Measurements from ENCODE around the gene EEFSEC. TPM values are rescaled to one million over a fixed set of nuclear protein-coding genes. Genes with fewer than 3 reads are reported as not detected.

The EEFSEC gene
- total RNA-seq, 1 donor from 2014 or later, result 12.6 TPM

- no peaks in the 10 kb centered on the region for H3K27me3 ChIP-seq (ENCODE audit: control insufficient read depth, insufficient read depth, low read length)
- TF ChIP-seq CTCF (IDR thresholded peaks at IDR 0.05; ENCODE audit: insufficient read depth, low read length, poor library complexity, severe bottlenecking), result no peak
- no peak for DNase-seq (ENCODE audit: low read depth)
- H3K4me3 ChIP-seq (ENCODE audit: low read depth, low read length), result no peak overlapping the region
- H3K36me3 ChIP-seq (ENCODE audit: control insufficient read depth, insufficient read depth, low read length), result no peaks in the 10 kb centered on the region
These were observed 23.1 kb downstream of the EEFSEC start for GRCh38 chr3:128176276-128176833.

DNA sequence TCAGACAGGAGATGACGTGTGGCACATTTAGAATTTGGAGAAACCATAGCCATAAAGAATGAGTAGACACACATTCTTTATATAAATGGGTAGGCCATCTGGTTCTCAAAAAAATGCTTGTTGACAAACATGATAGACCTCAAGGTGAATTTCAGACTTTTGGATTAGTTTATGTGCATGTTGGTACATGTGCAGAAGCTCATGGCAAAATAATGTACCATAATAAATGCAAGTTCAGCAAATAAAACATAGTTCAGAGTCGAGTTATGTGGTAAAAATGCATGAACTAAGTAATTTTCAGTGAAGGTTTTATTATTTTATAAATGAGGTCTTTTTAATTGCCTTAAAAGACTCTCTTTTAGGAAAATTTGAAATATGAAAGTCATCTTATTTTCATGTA, 24.6 kb downstream of the EEFSEC start:
- TF ChIP-seq CTCF (IDR thresholded peaks at IDR 0.05; ENCODE audit: insufficient read depth, low read length, poor library complexity, severe bottlenecking), result no peak
- H3K4me3 ChIP-seq (ENCODE audit: low read depth, low read length), result no peak overlapping the region
- DNase-seq (ENCODE audit: low read depth), result no peak
- H3K36me3 ChIP-seq (ENCODE audit: control insufficient read depth, insufficient read depth, low read length), result no peaks in the 10 kb centered on the region
- no peaks in the 10 kb centered on the region for H3K27me3 ChIP-seq (ENCODE audit: control insufficient read depth, insufficient read depth, low read length)

GRCh38 chr3:128178782-128179483, 25.7 kb downstream of the EEFSEC start:
- Histone ChIP-seq H3K4me3 (ENCODE audit: low read depth, low read length) (no peak overlapping the region), H3K36me3 (ENCODE audit: control insufficient read depth, insufficient read depth, low read length) (no peaks in the 10 kb centered on the region), H3K27me3 (ENCODE audit: control insufficient read depth, insufficient read depth, low read length) (no peaks in the 10 kb centered on the region)
- no peak for DNase-seq (ENCODE audit: low read depth)
- TF ChIP-seq CTCF (IDR thresholded peaks at IDR 0.05; ENCODE audit: insufficient read depth, low read length, poor library complexity, severe bottlenecking), result no peak

GRCh38 chr3:128179484-128179819, 26.2 kb downstream of the EEFSEC start:
- no peak overlapping the region for H3K4me3 ChIP-seq (ENCODE audit: low read depth, low read length)
- H3K36me3 ChIP-seq (ENCODE audit: control insufficient read depth, insufficient read depth, low read length), result no peaks in the 10 kb centered on the region
- DNase-seq (ENCODE audit: low read depth), result no peak
- H3K27me3 ChIP-seq (ENCODE audit: control insufficient read depth, insufficient read depth, low read length), result no peaks in the 10 kb centered on the region
- TF ChIP-seq CTCF (IDR thresholded peaks at IDR 0.05; ENCODE audit: insufficient read depth, low read length, poor library complexity, severe bottlenecking), result no peak

DNA sequence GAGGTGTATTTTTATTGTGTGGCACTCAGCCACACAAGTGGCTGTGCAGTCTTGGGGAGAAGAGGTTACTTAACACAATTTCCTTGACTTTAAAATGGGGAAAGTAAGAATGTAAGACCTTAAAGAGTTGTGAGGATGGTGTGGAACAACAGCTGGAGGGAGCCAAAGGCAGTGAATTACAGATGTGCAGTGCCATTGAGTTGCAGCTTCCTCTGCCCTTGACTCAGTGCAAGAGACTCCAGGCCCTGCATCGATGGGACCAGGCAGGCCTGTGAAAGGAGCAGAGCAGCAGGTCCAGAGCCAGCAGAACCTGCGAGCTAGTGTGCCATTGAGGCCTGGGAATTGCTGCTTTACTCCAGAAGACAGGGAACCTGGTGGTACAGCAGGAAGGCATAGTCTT, 27.2 kb downstream of the EEFSEC start:
- H3K36me3 ChIP-seq (ENCODE audit: control insufficient read depth, insufficient read depth, low read length), result no peaks in the 10 kb centered on the region
- DNase-seq (ENCODE audit: low read depth), result no peak
- TF ChIP-seq CTCF (IDR thresholded peaks at IDR 0.05; ENCODE audit: insufficient read depth, low read length, poor library complexity, severe bottlenecking), result no peak
- H3K27me3 ChIP-seq (ENCODE audit: control insufficient read depth, insufficient read depth, low read length), result no peaks in the 10 kb centered on the region
- no peak overlapping the region for H3K4me3 ChIP-seq (ENCODE audit: low read depth, low read length)

DNA sequence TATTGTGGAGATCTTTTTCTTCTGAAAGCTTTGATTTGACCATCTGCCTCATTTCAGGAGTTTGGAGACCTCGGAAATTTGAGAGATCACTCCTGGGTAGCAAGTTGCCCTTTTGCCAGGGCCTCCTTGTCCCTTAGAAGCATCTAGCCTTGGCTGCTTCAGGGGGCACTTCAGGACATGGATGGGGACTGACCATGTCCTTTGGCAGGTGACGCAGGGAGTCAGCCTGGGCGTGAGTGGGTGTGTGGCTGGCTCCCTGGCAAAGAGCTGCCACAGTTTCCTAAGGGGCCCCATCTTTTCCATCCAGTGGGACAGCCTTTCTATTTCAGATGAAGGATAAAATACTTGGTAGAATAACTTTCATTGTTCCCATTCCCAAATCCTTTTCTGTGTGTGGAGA, 27.6 kb downstream of the EEFSEC start:
- no peaks in the 10 kb centered on the region for H3K36me3 ChIP-seq (ENCODE audit: control insufficient read depth, insufficient read depth, low read length)
- no peak for DNase-seq (ENCODE audit: low read depth)
- H3K4me3 ChIP-seq (ENCODE audit: low read depth, low read length), result no peak overlapping the region
- H3K27me3 ChIP-seq (ENCODE audit: control insufficient read depth, insufficient read depth, low read length), result no peaks in the 10 kb centered on the region
- TF ChIP-seq CTCF (IDR thresholded peaks at IDR 0.05; ENCODE audit: insufficient read depth, low read length, poor library complexity, severe bottlenecking), result no peak
